ENCODE data around the gene TDRD3. TPM values are rescaled to one million over a fixed set of nuclear protein-coding genes. Genes with fewer than 3 reads are reported as not detected.

The TDRD3 gene
- total RNA-seq, 2 experiments from 2014 or later, result 17.5 to 19.8 TPM

GRCh38 chr13:60435762-60436374 is 38.8 kb downstream of the TDRD3 start:
- CTCF ChIA-PET, result no interaction called here
- POLR2A ChIA-PET, result no interaction called here

- POLR2A ChIA-PET, result no interaction called here
- CTCF ChIA-PET, result no interaction called here
Measured at GRCh38 chr13:60439201-60439600, 42.2 kb downstream of the TDRD3 start.

- POLR2A ChIA-PET, result no interaction called here
- CTCF ChIA-PET, result no interaction called here
Measured at GRCh38 chr13:60441761-60442160, 44.7 kb downstream of the TDRD3 start.

- CTCF ChIA-PET, result interaction anchor here (0.5 kb wide), 1 partner anchor 568 kb away, joined by 5 read pairs; no protein-coding TSS in a partner anchor
- POLR2A ChIA-PET, result no interaction called here
Measured at GRCh38 chr13:60448907-60449510, 52.0 kb downstream of the TDRD3 start.

GRCh38 chr13:60453490-60453889 is 56.5 kb downstream of the TDRD3 start:
- POLR2A ChIA-PET, result no interaction called here

GRCh38 chr13:60454425-60454824 is 57.4 kb downstream of the TDRD3 start:
- ChIA-PET CTCF (no interaction called here), POLR2A (no interaction called here)

More at GRCh38 chr13:60453490-60453889, 56.5 kb downstream of the TDRD3 start:
- CTCF ChIA-PET, result no interaction called here

GRCh38 chr13:60463787-60464186 is 66.8 kb downstream of the TDRD3 start:
- POLR2A ChIA-PET, result no interaction called here
- CTCF ChIA-PET, result interaction anchor here (0.7 kb wide), 2 partner anchors 563 to 862 kb away, joined by 3 read pairs; no protein-coding TSS in a partner anchor

GRCh38 chr13:60467098-60467497 is 70.1 kb downstream of the TDRD3 start:
- CTCF ChIA-PET, result no interaction called here
- POLR2A ChIA-PET, result no interaction called here

- ChIA-PET POLR2A (no interaction called here), CTCF (no interaction called here)
Measured at GRCh38 chr13:60479273-60479672, 82.3 kb downstream of the TDRD3 start.

- POLR2A ChIA-PET, result no interaction called here
- CTCF ChIA-PET, result no interaction called here
Measured at GRCh38 chr13:60482012-60482411, 85.0 kb downstream of the TDRD3 start.

- CTCF ChIA-PET, result no interaction called here
- POLR2A ChIA-PET, result no interaction called here
Measured at GRCh38 chr13:60484865-60485264, 87.8 kb downstream of the TDRD3 start.

- POLR2A ChIA-PET, result no interaction called here
- CTCF ChIA-PET, result no interaction called here
Measured at GRCh38 chr13:60491531-60491930, 94.5 kb downstream of the TDRD3 start.

- POLR2A ChIA-PET, result no interaction called here
- CTCF ChIA-PET, result no interaction called here
Measured at GRCh38 chr13:60492187-60492586, 95.2 kb downstream of the TDRD3 start.

- POLR2A ChIA-PET, result no interaction called here
- CTCF ChIA-PET, result no interaction called here
Measured at GRCh38 chr13:60494296-60494695, 97.3 kb downstream of the TDRD3 start.

GRCh38 chr13:60501236-60501635 is 104.2 kb downstream of the TDRD3 start:
- ChIA-PET CTCF (no interaction called here), POLR2A (no interaction called here)

- ChIA-PET CTCF (no interaction called here), POLR2A (no interaction called here)
Measured at GRCh38 chr13:60509601-60510386, 112.8 kb downstream of the TDRD3 start.

- CTCF ChIA-PET, result no interaction called here
- POLR2A ChIA-PET, result no interaction called here
Measured at GRCh38 chr13:60511637-60512036, 114.6 kb downstream of the TDRD3 start.

- CTCF ChIA-PET, result no interaction called here
- POLR2A ChIA-PET, result no interaction called here
Measured at GRCh38 chr13:60514891-60515290, 117.9 kb downstream of the TDRD3 start.

GRCh38 chr13:60519496-60519895 is 122.5 kb downstream of the TDRD3 start:
- POLR2A ChIA-PET, result no interaction called here
- CTCF ChIA-PET, result no interaction called here

GRCh38 chr13:60520902-60521569 is 124.0 kb downstream of the TDRD3 start:
- ChIA-PET POLR2A (no interaction called here), CTCF (no interaction called here)

- ChIA-PET CTCF (no interaction called here), POLR2A (no interaction called here)
Measured at GRCh38 chr13:60538566-60538965, 141.5 kb downstream of the TDRD3 start.

All from activated CD8-positive, alpha-beta memory T cell treated with anti-CD3 and anti-CD28 coated beads for 36 hours (primary cell).